PC-3 (cell line): ENCODE measurements around the gene ENOSF1. TPM values are rescaled to one million over a fixed set of nuclear protein-coding genes. Genes with fewer than 3 reads are reported as not detected.

ENCODE experiments used
- ATAC-seq: fragments of 200-7000 bp; cut with Tn5 transposase; 2 replicates; pipeline ENCODE4 v1.9.1; 2020; ENCODE audit warnings: mild to moderate bottlenecking, moderate library complexity
- BruUV-seq: library from RNA; stranded (reverse); fragments of 400-500 nt; replicated peaks from 2 replicates; lab custom pipeline; 2021; lab: Mats Ljungman, UMichigan
- CTCF ChIA-PET: fragments of 300-600 bp; sonication (Branson Sonifier 250); formaldehyde crosslinking; loops from one replicate; lab custom pipeline; 2022; ENCODE audit warnings: antibody characterized with exemption; lab: Charles Lee
- POLR2A ChIA-PET: fragments of 300-600 bp; sonication (Branson Sonifier 250); formaldehyde crosslinking; loops from one replicate; lab custom pipeline; 2022; ENCODE audit warnings: antibody characterized with exemption; ENCODE audit not compliant: unreplicated experiment; lab: Charles Lee
- DNase-seq: peaks from one replicate; pipeline ENCODE4 v3.0.0-alpha.2; 2015
- H2AFZ ChIP-seq: fragments of 300-600 bp; sonication (generic); 2 replicates; pipeline ENCODE4 v1.6.0; 2016; ENCODE audit warnings: antibody characterized with exemption, low read length
- H3F3A ChIP-seq: fragments of 300-600 bp; sonication (generic); one replicate; pipeline ENCODE4 v1.6.0; 2017; ENCODE audit warnings: antibody characterized with exemption, low read length, control low read depth, mild to moderate bottlenecking; ENCODE audit not compliant: unreplicated experiment
- H3K27ac ChIP-seq: fragments of 300-600 bp; sonication (generic); 2 replicates; pipeline ENCODE4 v1.5.1; 2016; ENCODE audit warnings: mild to moderate bottlenecking, low read length
- H3K27me3 ChIP-seq: fragments of 300-600 bp; sonication (generic); 2 replicates; pipeline ENCODE4 v1.6.1; 2016; ENCODE audit warnings: low read length, mixed read lengths
- H3K36me3 ChIP-seq: fragments of 300-600 bp; sonication (generic); 2 replicates; pipeline ENCODE4 v1.6.1; 2016; ENCODE audit warnings: low read depth, mixed run types, low read length, mixed read lengths
- H3K4me1 ChIP-seq: fragments of 300-600 bp; sonication (generic); 2 replicates; pipeline ENCODE4 v1.5.1; 2016; ENCODE audit warnings: low read length; ENCODE audit not compliant: insufficient read depth
- H3K4me2 ChIP-seq: fragments of 300-600 bp; sonication (generic); 2 replicates; pipeline ENCODE4 v1.6.0; 2016; ENCODE audit warnings: low read length
- H3K4me3 ChIP-seq: fragments of 300-600 bp; sonication (generic); 2 replicates; pipeline ENCODE4 v1.5.1; 2016; ENCODE audit warnings: mild to moderate bottlenecking, low read length, mixed read lengths
- H3K79me2 ChIP-seq: fragments of 300-600 bp; sonication (generic); 2 replicates; pipeline ENCODE4 v1.6.1; 2017; ENCODE audit warnings: low read length, mixed read lengths
- H3K9ac ChIP-seq: fragments of 300-600 bp; sonication (generic); 2 replicates; pipeline ENCODE4 v1.6.0; 2016; ENCODE audit warnings: mild to moderate bottlenecking, low read length
- H3K9me2 ChIP-seq: fragments of 300-600 bp; sonication (generic); replicated peaks from 2 replicates; pipeline ENCODE4 v1.6.1; 2016; ENCODE audit warnings: mixed run types, low read length, mixed read lengths
- H3K9me3 ChIP-seq: fragments of 300-600 bp; sonication (generic); 2 replicates; pipeline ENCODE4 v1.6.1; 2016; ENCODE audit warnings: low read length, mixed read lengths
- H4K20me1 ChIP-seq: fragments of 300-600 bp; sonication (generic); 2 replicates; pipeline ENCODE4 v1.6.1; 2016; ENCODE audit warnings: low read length, mixed read lengths
- CTCF ChIP-seq: fragments of 300-600 bp; sonication (generic); conservative IDR thresholded peaks from 2 replicates; pipeline ENCODE4 v1.5.1; 2017; ENCODE audit warnings: antibody characterized with exemption, low read depth, mild to moderate bottlenecking, low read length
- EZH2 ChIP-seq: fragments of 300-600 bp; sonication (generic); IDR thresholded peaks from one replicate; pipeline ENCODE4 v1.6.1; 2017; ENCODE audit warnings: antibody characterized with exemption, mild to moderate bottlenecking, low read length; ENCODE audit not compliant: unreplicated experiment
- EZH2phosphoT487 ChIP-seq: fragments of 300-600 bp; sonication (generic); IDR thresholded peaks from 2 replicates; pipeline ENCODE4 v1.6.1; 2018; ENCODE audit warnings: mild to moderate bottlenecking, antibody characterized with exemption, low read length, borderline replicate concordance
- intact Hi-C: fragments of 100-400 bp; cut with micrococcal nuclease; formaldehyde crosslinking; loops from 2 replicates; pipeline ENCODE4 v1.9.0; 2023
- total RNA-seq: library from RNA; depleted of rRNA; stranded (reverse); fragments of >200 nt; gene quantifications from 2 replicates; pipeline ENCODE4 v1.2.3, GENCODE V29; 2014

The ENOSF1 gene
- total RNA-seq, 1 experiment from 2014 or later: 44.2 TPM

DNA sequence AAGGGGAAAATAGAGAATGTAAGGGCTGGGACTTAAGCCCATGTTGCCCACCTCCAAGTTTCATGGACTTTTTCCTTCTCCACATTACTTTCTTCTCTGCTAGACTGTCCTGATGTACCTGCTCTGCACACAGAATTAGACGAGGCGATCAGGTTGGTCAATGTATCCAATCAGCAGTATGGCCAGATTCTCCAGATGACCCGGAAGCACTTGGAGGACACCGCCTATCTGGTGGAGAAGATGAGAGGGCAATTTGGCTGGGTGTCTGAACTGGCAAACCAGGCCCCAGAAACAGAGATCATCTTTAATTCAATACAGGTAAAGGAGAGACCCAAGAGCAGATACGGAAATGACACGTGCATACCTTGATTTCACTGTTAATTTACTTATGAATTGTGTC lies 71.2 kb downstream of the ENOSF1 start:
- ATAC-seq: no peak
- CTCF ChIA-PET: interaction anchor here (1.0 kb wide), 1 partner anchor 17 kb away, joined by 3 read pairs; no protein-coding TSS in a partner anchor
- no TSS peak for BruUV-seq

GRCh38 chr18:635171-635570 lies 77.3 kb downstream of the ENOSF1 start:
- no peaks in the 10 kb centered on the region for H3K9me2 ChIP-seq
- ChIA-PET POLR2A (no interaction called here), CTCF (interaction anchor here (1.0 kb wide), 1 partner anchor 11 kb away, joined by 3 read pairs; no protein-coding TSS in a partner anchor)
- no peaks in the 10 kb centered on the region for H4K20me1 ChIP-seq
- H3K79me2 ChIP-seq: no peaks in the 10 kb centered on the region
- no peak overlapping the region for H3K4me3 ChIP-seq
- no TSS peak for BruUV-seq
- H3K4me1 ChIP-seq: peaks cover 9% of the 10 kb centered on the region
- no peak overlapping the region for H3K9ac ChIP-seq
- H3K4me2 ChIP-seq: peak overlapping the region; percentile 34
- no peak for TF ChIP-seq CTCF
- TF ChIP-seq EZH2: no peak
- TF ChIP-seq EZH2phosphoT487: no peak
- H3K9me3 ChIP-seq: no peaks in the 10 kb centered on the region
- intact Hi-C loops: no loop called here
- no peaks in the 10 kb centered on the region for H3K27me3 ChIP-seq
- DNase-seq (no peak), ATAC-seq (peak; percentile 46)
- H2AFZ ChIP-seq: peak overlapping the region; percentile 33; the same call in 1 of the 2 replicates
- no peaks in the 10 kb centered on the region for H3K36me3 ChIP-seq
- H3F3A ChIP-seq: no peaks in the 10 kb centered on the region
- no peak overlapping the region for H3K27ac ChIP-seq

More for the DNA sequence above, 71.2 kb downstream of the ENOSF1 start:
- Histone ChIP-seq H3K36me3 (no peaks in the 10 kb centered on the region), H3K9me2 (no peaks in the 10 kb centered on the region), H3K9me3 (no peaks in the 10 kb centered on the region), H3K79me2 (no peaks in the 10 kb centered on the region), H3K4me2 (no peak overlapping the region), H3K27me3 (no peaks in the 10 kb centered on the region), H2AFZ (no peak overlapping the region), H3K9ac (no peak overlapping the region), H3K27ac (no peak overlapping the region), H4K20me1 (no peaks in the 10 kb centered on the region), H3K4me3 (no peak overlapping the region), H3F3A (no peaks in the 10 kb centered on the region), H3K4me1 (peaks cover 9% of the 10 kb centered on the region; the same call in 1 of the 2 replicates)
- intact Hi-C loops: no loop called here
- POLR2A ChIA-PET: no interaction called here
- TF ChIP-seq CTCF: no peak
- no peak for TF ChIP-seq EZH2
- TF ChIP-seq EZH2phosphoT487: no peak
- DNase-seq: no peak

GRCh38 chr18:634551-635045 lies 77.8 kb downstream of the ENOSF1 start:
- no peaks in the 10 kb centered on the region for H3K9me3 ChIP-seq
- DNase-seq (peak; percentile 51), ATAC-seq (peak; percentile 72)
- no peaks in the 10 kb centered on the region for H3F3A ChIP-seq
- H3K4me3 ChIP-seq: no peak overlapping the region
- H3K9ac ChIP-seq: no peak overlapping the region
- no peak overlapping the region for H3K27ac ChIP-seq
- POLR2A ChIA-PET: no interaction called here
- H4K20me1 ChIP-seq: no peaks in the 10 kb centered on the region
- peak overlapping the region; percentile 33; the same call in 1 of the 2 replicates for H2AFZ ChIP-seq
- peaks cover 9% of the 10 kb centered on the region for H3K4me1 ChIP-seq
- CTCF ChIA-PET: interaction anchor here (1.0 kb wide), 1 partner anchor 11 kb away, joined by 3 read pairs; no protein-coding TSS in a partner anchor
- TF ChIP-seq EZH2phosphoT487 (no peak), CTCF (no peak)
- no peaks in the 10 kb centered on the region for H3K36me3 ChIP-seq
- H3K4me2 ChIP-seq: peak overlapping the region; percentile 34
- H3K27me3 ChIP-seq: no peaks in the 10 kb centered on the region
- no peaks in the 10 kb centered on the region for H3K79me2 ChIP-seq
- intact Hi-C loops: no loop called here
- no peaks in the 10 kb centered on the region for H3K9me2 ChIP-seq
- no TSS peak for BruUV-seq
